IMR-90 (cell line): Measurements from ENCODE around the gene NHLH2. TPM values are rescaled to one million over a fixed set of nuclear protein-coding genes. Genes with fewer than 3 reads are reported as not detected.

Source experiments
- ATAC-seq: fragments of 200-7000 bp; cut with Tn5 transposase; 2 replicates; pipeline ENCODE4 v1.9.1; 2020; ENCODE audit warnings: low read depth, mild to moderate bottlenecking, moderate library complexity
- BruUV-seq: library from RNA; stranded (reverse); fragments of 400-500 nt; replicated peaks from 2 replicates; lab custom pipeline; 2021; lab: Mats Ljungman, UMichigan
- CTCF ChIA-PET: fragments of 300-600 bp; formaldehyde crosslinking; extraction: SDS; loops from one replicate; lab custom pipeline; 2021; ENCODE audit warnings: antibody characterized with exemption; lab: Yijun Ruan, JAX
- POLR2A ChIA-PET: fragments of 300-600 bp; sonication (Branson Sonifier 250); formaldehyde crosslinking; loops from one replicate; lab custom pipeline; 2022; ENCODE audit warnings: antibody characterized with exemption; ENCODE audit not compliant: unreplicated experiment; lab: Charles Lee
- DNase-seq: peaks from one replicate; pipeline ENCODE4 v3.0.0; 2013
- H2AFZ ChIP-seq: replicated peaks from 2 replicates; pipeline ENCODE3; 2013; ENCODE audit warnings: low read length, mild to moderate bottlenecking; ENCODE audit not compliant: poor library complexity
- H2AK5ac ChIP-seq: 2 replicates; pipeline ENCODE4 v1.6.1; 2013; ENCODE audit warnings: low read depth, low read length, inconsistent platforms
- H2AK9ac ChIP-seq: replicated peaks from 2 replicates; pipeline ENCODE3; 2013; ENCODE audit warnings: mild to moderate bottlenecking, low read depth, low read length, moderate library complexity; ENCODE audit not compliant: poor library complexity
- H2BK120ac ChIP-seq: 2 replicates; pipeline ENCODE4 v1.6.1; 2013; ENCODE audit warnings: low read depth, low read length, inconsistent platforms
- H2BK15ac ChIP-seq: 3 replicates; pipeline ENCODE4 v1.6.1; 2013; ENCODE audit warnings: low read depth, low read length, inconsistent platforms
- H2BK20ac ChIP-seq: 2 replicates; pipeline ENCODE4 v1.6.1; 2013; ENCODE audit warnings: low read depth, mild to moderate bottlenecking, inconsistent platforms, low read length, moderate library complexity
- H2BK5ac ChIP-seq: 2 replicates; pipeline ENCODE4 v1.6.1; 2013; ENCODE audit warnings: mild to moderate bottlenecking, low read depth, low read length, inconsistent platforms; ENCODE audit not compliant: poor library complexity, severe bottlenecking
- H3K14ac ChIP-seq: replicated peaks from 2 replicates; pipeline ENCODE4 v1.6.1; 2013; ENCODE audit warnings: low read depth, low read length, inconsistent platforms
- H3K18ac ChIP-seq: 2 replicates; pipeline ENCODE4 v1.6.1; 2013; ENCODE audit warnings: low read depth, low read length, control low read depth
- H3K23ac ChIP-seq: 2 replicates; pipeline ENCODE4 v1.6.1; 2013; ENCODE audit warnings: low read depth, low read length, inconsistent platforms
- H3K27ac ChIP-seq: 2 replicates; pipeline ENCODE4 v1.5.1; 2013; ENCODE audit warnings: mild to moderate bottlenecking, control low read depth, low read length; ENCODE audit not compliant: insufficient read depth
- H3K27me3 ChIP-seq: 2 replicates; pipeline ENCODE4 v1.6.1; 2013; ENCODE audit warnings: low read length; ENCODE audit not compliant: control insufficient read depth, insufficient read depth
- H3K36me3 ChIP-seq: 2 replicates; pipeline ENCODE4 v1.6.1; 2013; ENCODE audit warnings: low read length, mixed read lengths; ENCODE audit not compliant: control insufficient read depth, insufficient read depth
- H3K4ac ChIP-seq: 2 replicates; pipeline ENCODE4 v1.6.1; 2013; ENCODE audit warnings: low read depth, low read length, inconsistent platforms
- H3K4me1 ChIP-seq: 2 replicates; pipeline ENCODE4 v1.6.1; 2013; ENCODE audit warnings: low read length, mixed read lengths; ENCODE audit not compliant: control insufficient read depth, insufficient read depth
- H3K4me2 ChIP-seq: 2 replicates; pipeline ENCODE4 v1.6.1; 2013; ENCODE audit warnings: low read depth, mild to moderate bottlenecking, control low read depth, low read length, moderate library complexity
- H3K4me3 ChIP-seq: 2 replicates; pipeline ENCODE4 v1.5.1; 2013; ENCODE audit warnings: low read depth, mild to moderate bottlenecking, control low read depth, low read length, moderate library complexity; ENCODE audit not compliant: insufficient read depth
- H3K56ac ChIP-seq: 2 replicates; pipeline ENCODE4 v1.6.1; 2013; ENCODE audit warnings: low read length, inconsistent platforms; ENCODE audit not compliant: insufficient read depth; ENCODE audit errors: extremely low read depth
- H3K79me1 ChIP-seq, 2 experiments: 2 replicates each; pipeline ENCODE4 v1.6.1; 2013; ENCODE audit warnings: low read length in 2 of 2, inconsistent platforms in 1 of 2, low read depth in 1 of 2
- H3K9ac ChIP-seq: 2 replicates; pipeline ENCODE4 v1.6.1; 2013; ENCODE audit warnings: low read depth, low read length, control low read depth
- H3K9me1 ChIP-seq: 2 replicates; pipeline ENCODE4 v1.6.1; 2013; ENCODE audit warnings: low read length, inconsistent platforms; ENCODE audit not compliant: insufficient read depth
- H3K9me3 ChIP-seq: 2 replicates; pipeline ENCODE4 v1.6.1; 2013; ENCODE audit warnings: low read length; ENCODE audit not compliant: control insufficient read depth, insufficient read depth
- H4K20me1 ChIP-seq: 2 replicates; pipeline ENCODE4 v1.6.1; 2013; ENCODE audit warnings: low read length, inconsistent platforms; ENCODE audit not compliant: insufficient read depth
- H4K5ac ChIP-seq: 2 replicates; pipeline ENCODE4 v1.6.1; 2013; ENCODE audit warnings: mild to moderate bottlenecking, low read depth, low read length, control low read depth
- H4K8ac ChIP-seq, 2 experiments: 2 replicates each; pipeline ENCODE4 v1.6.1; 2013; ENCODE audit warnings: low read depth in 2 of 2, low read length in 2 of 2, control low read depth in 1 of 2, inconsistent platforms in 1 of 2
- H4K91ac ChIP-seq: 2 replicates; pipeline ENCODE4 v1.6.1; 2013; ENCODE audit warnings: low read depth, low read length, inconsistent platforms; ENCODE audit not compliant: insufficient read depth
- BHLHE40 ChIP-seq: fragments of 150-350 bp; IDR thresholded peaks from 2 replicates; pipeline ENCODE4 v1.6.1; 2016; ENCODE audit warnings: mild to moderate bottlenecking, low read depth, low read length
- CEBPB ChIP-seq: IDR thresholded peaks from 2 replicates; pipeline ENCODE4 v1.6.1; 2012; ENCODE audit warnings: low read depth, low read length, improper control_type of control experiment
- CHD1 ChIP-seq: IDR thresholded peaks from 2 replicates; pipeline ENCODE4 v1.6.1; 2012; ENCODE audit warnings: low read depth, low read length, improper control_type of control experiment
- FOS ChIP-seq: fragments of 150-350 bp; IDR thresholded peaks from 2 replicates; pipeline ENCODE4 v1.6.1; 2016; ENCODE audit warnings: low read depth, low read length
- MAFK ChIP-seq: IDR thresholded peaks from 2 replicates; pipeline ENCODE4 v1.6.1; 2012; ENCODE audit warnings: low read depth, low read length, improper control_type of control experiment
- MAZ ChIP-seq: IDR thresholded peaks from 2 replicates; pipeline ENCODE4 v1.6.1; 2012; ENCODE audit warnings: low read depth, mild to moderate bottlenecking, low read length, improper control_type of control experiment, moderate library complexity, borderline replicate concordance
- MXI1 ChIP-seq: IDR thresholded peaks from 2 replicates; pipeline ENCODE4 v1.6.1; 2012; ENCODE audit warnings: low read depth, mild to moderate bottlenecking, low read length, moderate library complexity, borderline replicate concordance
- NFE2L2 ChIP-seq: fragments of 150-350 bp; IDR thresholded peaks from 2 replicates; pipeline ENCODE4 v1.6.1; 2016; ENCODE audit warnings: low read depth, mild to moderate bottlenecking, low read length
- RAD21 ChIP-seq: IDR thresholded peaks from 2 replicates; pipeline ENCODE4 v1.6.1; 2012; ENCODE audit warnings: low read length, improper control_type of control experiment
- RCOR1 ChIP-seq: IDR thresholded peaks from 2 replicates; pipeline ENCODE4 v1.6.1; 2012; ENCODE audit warnings: mild to moderate bottlenecking, low read length, improper control_type of control experiment; ENCODE audit not compliant: insufficient replicate concordance
- SMC3 ChIP-seq: fragments of 150-350 bp; IDR thresholded peaks from 2 replicates; pipeline ENCODE4 v1.6.1; 2016; ENCODE audit warnings: low read depth, mild to moderate bottlenecking, antibody characterized with exemption, low read length, moderate library complexity
- USF2 ChIP-seq: fragments of 150-350 bp; IDR thresholded peaks from 2 replicates; pipeline ENCODE4 v1.6.1; 2017; ENCODE audit warnings: mild to moderate bottlenecking, antibody characterized with exemption, low read length, low read depth
- WGBS, 2 experiments: methylation state at CpG; one replicate each; pipeline versions ENCODE4 v1.1.5 to v1.1.7; 2013; ENCODE audit warnings: missing lambda C conversion rate in 2 of 2; ENCODE audit not compliant: insufficient read length in 1 of 2; ENCODE audit errors: extremely low coverage in 2 of 2; 5-methylcytosine and 5-hydroxymethylcytosine counted together
- dilution Hi-C: fragments of 300-500 bp; cut with HindIII; formaldehyde crosslinking; loops from one replicate; pipeline ENCODE4 v1.14.3; 2018; ENCODE audit warnings: low sequenced_read_pairs; ENCODE audit not compliant: unreplicated experiment
- in situ Hi-C: fragments of 300-500 bp; cut with MboI; formaldehyde crosslinking; loops from 3 replicates; pipeline ENCODE4 v1.14.3; 2019; ENCODE audit warnings: low sequenced_read_pairs, inconsistent platforms, mixed read lengths
- intact Hi-C: fragments of 100-400 bp; cut with micrococcal nuclease; formaldehyde crosslinking; loops from 2 replicates; pipeline ENCODE4 v1.10.0; 2022
- polyA plus RNA-seq, 3 experiments: library from polyadenylated mRNA; depleted of rRNA; stranded (reverse); fragments of >200 nt; gene quantifications; 2 replicates each; pipeline ENCODE4 v1.2.3, GENCODE V29; 2012; ENCODE audit warnings: low replicate concordance in 1 of 3
- total RNA-seq: library from RNA; depleted of rRNA; stranded (reverse); fragments of >200 nt; gene quantifications from 2 replicates; pipeline ENCODE4 v1.2.3, GENCODE V29; 2012
- TF ChIP-seq, protein P1 (sequence below): fragments of 150-350 bp; IDR thresholded peaks from 2 replicates; pipeline ENCODE4 v1.6.1; 2016; ENCODE audit warnings: low read depth, mild to moderate bottlenecking, low read length, moderate library complexity, borderline replicate concordance
- TF ChIP-seq, protein P2 (sequence below): conservative IDR thresholded peaks from 2 replicates; pipeline ENCODE4 v1.5.1; 2012; ENCODE audit warnings: mild to moderate bottlenecking, low read depth, low read length, improper control_type of control experiment

NHLH2 gene
- total and polyA plus RNA-seq, 2 of the 4 experiments (the other 2 are of a cell fraction), result not detected

GRCh38 chr1:115832651-115833050 is 8.3 kb downstream of the NHLH2 start:
- H3K14ac ChIP-seq, result no peak overlapping the region
- no peak overlapping the region for H3K9ac ChIP-seq
- H3K23ac ChIP-seq, result no peak overlapping the region
- no peaks in the 10 kb centered on the region for H4K20me1 ChIP-seq
- H3K79me1 ChIP-seq, result no peaks in the 10 kb centered on the region
- intact Hi-C loops (no loop called here), dilution Hi-C loops (no loop called here), in situ Hi-C loops (no loop called here)
- H2AK9ac ChIP-seq, result no peak overlapping the region
- BruUV-seq, result no TSS peak
- no peak overlapping the region for H4K91ac ChIP-seq
- no peak overlapping the region for H2BK15ac ChIP-seq
- ChIA-PET POLR2A (no interaction called here), CTCF (no interaction called here)
- H3K4me3 ChIP-seq, result no peak overlapping the region
- no peak overlapping the region for H2BK20ac ChIP-seq
- no peak overlapping the region for H3K4ac ChIP-seq
- 64% methylated on average over 7 of the region's 8 CpGs; no CpG with 5 or more reads in 1 of the 2 experiments for WGBS, 2 experiments
- peaks cover 30% of the 10 kb centered on the region for H3K27me3 ChIP-seq
- H2AFZ ChIP-seq, result no peak overlapping the region
- no peak for TF ChIP-seq RAD21
- TF ChIP-seq CHD1, result no peak
- no peak for TF ChIP-seq USF2
- TF ChIP-seq MAFK, result no peak
- TF ChIP-seq, protein P1, sequence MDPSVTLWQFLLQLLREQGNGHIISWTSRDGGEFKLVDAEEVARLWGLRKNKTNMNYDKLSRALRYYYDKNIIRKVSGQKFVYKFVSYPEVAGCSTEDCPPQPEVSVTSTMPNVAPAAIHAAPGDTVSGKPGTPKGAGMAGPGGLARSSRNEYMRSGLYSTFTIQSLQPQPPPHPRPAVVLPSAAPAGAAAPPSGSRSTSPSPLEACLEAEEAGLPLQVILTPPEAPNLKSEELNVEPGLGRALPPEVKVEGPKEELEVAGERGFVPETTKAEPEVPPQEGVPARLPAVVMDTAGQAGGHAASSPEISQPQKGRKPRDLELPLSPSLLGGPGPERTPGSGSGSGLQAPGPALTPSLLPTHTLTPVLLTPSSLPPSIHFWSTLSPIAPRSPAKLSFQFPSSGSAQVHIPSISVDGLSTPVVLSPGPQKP, result no peak
- TF ChIP-seq MXI1, result no peak
- TF ChIP-seq NFE2L2, result no peak
- no peak for TF ChIP-seq FOS
- no peak for TF ChIP-seq RCOR1
- TF ChIP-seq, protein P2, sequence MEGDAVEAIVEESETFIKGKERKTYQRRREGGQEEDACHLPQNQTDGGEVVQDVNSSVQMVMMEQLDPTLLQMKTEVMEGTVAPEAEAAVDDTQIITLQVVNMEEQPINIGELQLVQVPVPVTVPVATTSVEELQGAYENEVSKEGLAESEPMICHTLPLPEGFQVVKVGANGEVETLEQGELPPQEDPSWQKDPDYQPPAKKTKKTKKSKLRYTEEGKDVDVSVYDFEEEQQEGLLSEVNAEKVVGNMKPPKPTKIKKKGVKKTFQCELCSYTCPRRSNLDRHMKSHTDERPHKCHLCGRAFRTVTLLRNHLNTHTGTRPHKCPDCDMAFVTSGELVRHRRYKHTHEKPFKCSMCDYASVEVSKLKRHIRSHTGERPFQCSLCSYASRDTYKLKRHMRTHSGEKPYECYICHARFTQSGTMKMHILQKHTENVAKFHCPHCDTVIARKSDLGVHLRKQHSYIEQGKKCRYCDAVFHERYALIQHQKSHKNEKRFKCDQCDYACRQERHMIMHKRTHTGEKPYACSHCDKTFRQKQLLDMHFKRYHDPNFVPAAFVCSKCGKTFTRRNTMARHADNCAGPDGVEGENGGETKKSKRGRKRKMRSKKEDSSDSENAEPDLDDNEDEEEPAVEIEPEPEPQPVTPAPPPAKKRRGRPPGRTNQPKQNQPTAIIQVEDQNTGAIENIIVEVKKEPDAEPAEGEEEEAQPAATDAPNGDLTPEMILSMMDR, result no peak
- TF ChIP-seq SMC3, result no peak
- TF ChIP-seq BHLHE40, result no peak
- no peak for TF ChIP-seq MAZ
- no peak for TF ChIP-seq CEBPB
- no peaks in the 10 kb centered on the region for H3K9me3 ChIP-seq
- H3K9me1 ChIP-seq, result no peaks in the 10 kb centered on the region
- H2AK5ac ChIP-seq, result no peak overlapping the region
- DNase-seq (no peak), ATAC-seq (no peak)
- no peaks in the 10 kb centered on the region for H3K36me3 ChIP-seq
- no peak overlapping the region for H3K56ac ChIP-seq
- H3K18ac ChIP-seq, result no peak overlapping the region
- H4K5ac ChIP-seq, result no peak overlapping the region
- H3K27ac ChIP-seq, result no peak overlapping the region
- H4K8ac ChIP-seq, result no peak overlapping the region
- peaks cover 2% of the 10 kb centered on the region; the same call in 1 of the 2 replicates for H3K4me1 ChIP-seq
- no peak overlapping the region for H2BK120ac ChIP-seq
- no peak overlapping the region for H2BK5ac ChIP-seq
- no peak overlapping the region for H3K4me2 ChIP-seq
